ENCODE data around the gene TSHZ1.

Gene TSHZ1

DNA sequence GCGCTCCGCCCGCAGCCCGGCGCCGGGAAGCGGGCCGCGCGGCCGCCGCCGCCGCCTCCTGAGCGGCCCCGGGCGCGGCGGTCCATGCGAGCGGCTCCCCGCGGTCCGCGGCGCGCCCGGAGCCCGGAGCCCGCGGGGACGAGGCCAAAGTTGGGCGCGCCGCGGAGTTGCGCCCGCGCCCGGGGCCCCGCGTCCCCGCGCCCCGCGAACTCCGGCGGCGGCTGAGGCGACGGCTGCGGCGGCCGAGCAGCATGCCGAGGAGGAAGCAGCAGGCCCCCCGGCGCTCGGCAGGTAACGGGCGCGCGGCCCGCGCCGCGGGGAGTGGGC is 992 bp downstream of the TSHZ1 start:
- H3K9me3 ChIP-seq (ENCODE audit: severe bottlenecking), result no peaks in the 10 kb centered on the region
- H3K36me3 ChIP-seq, result no peaks in the 10 kb centered on the region
- peak overlapping the region; percentile 59 for H3K4me3 ChIP-seq (ENCODE audit: low read depth, low read length)
- H3K27ac ChIP-seq, result no peak overlapping the region
- no peak for TF ChIP-seq CTCF (IDR thresholded peaks at IDR 0.05; ENCODE audit: low read depth, low read length)
- no peaks in the 10 kb centered on the region for H3K27me3 ChIP-seq (ENCODE audit: insufficient read depth, low read depth, severe bottlenecking)
- DNase-seq, result no peak

GRCh38 chr18:75211953-75212750 is 1.6 kb downstream of the TSHZ1 start:
- no peak for TF ChIP-seq CTCF (IDR thresholded peaks at IDR 0.05; ENCODE audit: low read depth, low read length)
- Histone ChIP-seq H3K9me3 (ENCODE audit: severe bottlenecking) (no peaks in the 10 kb centered on the region), H3K36me3 (no peaks in the 10 kb centered on the region), H3K4me3 (ENCODE audit: low read depth, low read length) (peak overlapping the region; percentile 59), H3K27me3 (ENCODE audit: insufficient read depth, low read depth, severe bottlenecking) (no peaks in the 10 kb centered on the region), H3K27ac (no peak overlapping the region)
- DNase-seq, result peak; percentile 48

- H3K4me3 ChIP-seq (ENCODE audit: low read depth, low read length), result peak overlapping the region; percentile 59
- TF ChIP-seq CTCF (IDR thresholded peaks at IDR 0.05; ENCODE audit: low read depth, low read length), result no peak
- H3K27ac ChIP-seq, result no peak overlapping the region
- H3K9me3 ChIP-seq (ENCODE audit: severe bottlenecking), result no peaks in the 10 kb centered on the region
- H3K27me3 ChIP-seq (ENCODE audit: insufficient read depth, low read depth, severe bottlenecking), result no peaks in the 10 kb centered on the region
- no peak for DNase-seq
- H3K36me3 ChIP-seq, result no peaks in the 10 kb centered on the region
These were observed 2.1 kb downstream of the TSHZ1 start for GRCh38 chr18:75212751-75213090.

DNA sequence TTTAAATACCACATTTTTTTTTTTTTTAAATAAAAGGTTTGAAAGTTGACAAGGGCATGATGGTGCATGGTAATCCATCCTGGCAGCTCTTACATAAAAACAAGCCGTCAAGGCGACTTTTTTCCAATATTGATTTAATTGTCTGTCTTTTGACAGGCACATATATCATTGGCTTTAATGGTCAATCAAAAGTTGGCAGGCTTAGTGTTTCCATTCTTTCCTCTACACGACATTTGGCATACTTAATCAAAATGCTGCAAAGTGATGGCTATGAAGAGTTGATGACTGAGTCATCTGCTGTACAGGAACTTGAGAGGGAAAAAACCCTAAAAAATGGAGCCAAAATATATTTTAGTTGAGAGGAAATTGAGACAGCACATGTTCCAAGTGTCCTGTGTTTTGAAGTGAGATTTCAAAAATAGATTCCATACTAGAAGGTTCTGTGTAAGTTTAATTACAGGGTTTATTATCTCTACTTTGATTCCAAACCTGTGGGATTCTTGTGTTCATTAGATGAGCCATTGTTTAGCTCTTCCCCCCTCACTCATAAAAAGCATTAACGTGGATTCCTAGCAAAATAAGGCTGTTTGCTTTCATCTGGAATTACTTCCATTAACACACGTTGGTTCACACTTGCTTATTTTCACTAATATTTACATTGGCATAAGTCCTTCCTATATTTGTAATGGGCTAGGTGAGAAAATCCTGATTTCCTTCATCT is 3.2 kb downstream of the TSHZ1 start:
- H3K27me3 ChIP-seq (ENCODE audit: insufficient read depth, low read depth, severe bottlenecking), result no peaks in the 10 kb centered on the region
- H3K9me3 ChIP-seq (ENCODE audit: severe bottlenecking), result no peaks in the 10 kb centered on the region
- DNase-seq, result no peak
- no peak overlapping the region for H3K27ac ChIP-seq
- no peaks in the 10 kb centered on the region for H3K36me3 ChIP-seq
- TF ChIP-seq CTCF (IDR thresholded peaks at IDR 0.05; ENCODE audit: low read depth, low read length), result no peak
- H3K4me3 ChIP-seq (ENCODE audit: low read depth, low read length), result no peak overlapping the region

- Histone ChIP-seq H3K36me3 (no peaks in the 10 kb centered on the region), H3K9me3 (ENCODE audit: severe bottlenecking) (no peaks in the 10 kb centered on the region), H3K27me3 (ENCODE audit: insufficient read depth, low read depth, severe bottlenecking) (no peaks in the 10 kb centered on the region), H3K4me3 (ENCODE audit: low read depth, low read length) (no peak overlapping the region), H3K27ac (no peak overlapping the region)
- no peak for DNase-seq
- TF ChIP-seq CTCF (IDR thresholded peaks at IDR 0.05; ENCODE audit: low read depth, low read length), result no peak
These were observed 3.7 kb downstream of the TSHZ1 start for GRCh38 chr18:75214332-75214690.

All from WERI-Rb-1 (cell line).